Cortex of kidney (tissue), 1 donor: Measurements from ENCODE around the gene PLEKHA1.

Experiments
- DNase-seq: peaks from one replicate; lab custom pipeline; 2025; lab: John Stamatoyannopoulos, UW

Gene PLEKHA1

DNA sequence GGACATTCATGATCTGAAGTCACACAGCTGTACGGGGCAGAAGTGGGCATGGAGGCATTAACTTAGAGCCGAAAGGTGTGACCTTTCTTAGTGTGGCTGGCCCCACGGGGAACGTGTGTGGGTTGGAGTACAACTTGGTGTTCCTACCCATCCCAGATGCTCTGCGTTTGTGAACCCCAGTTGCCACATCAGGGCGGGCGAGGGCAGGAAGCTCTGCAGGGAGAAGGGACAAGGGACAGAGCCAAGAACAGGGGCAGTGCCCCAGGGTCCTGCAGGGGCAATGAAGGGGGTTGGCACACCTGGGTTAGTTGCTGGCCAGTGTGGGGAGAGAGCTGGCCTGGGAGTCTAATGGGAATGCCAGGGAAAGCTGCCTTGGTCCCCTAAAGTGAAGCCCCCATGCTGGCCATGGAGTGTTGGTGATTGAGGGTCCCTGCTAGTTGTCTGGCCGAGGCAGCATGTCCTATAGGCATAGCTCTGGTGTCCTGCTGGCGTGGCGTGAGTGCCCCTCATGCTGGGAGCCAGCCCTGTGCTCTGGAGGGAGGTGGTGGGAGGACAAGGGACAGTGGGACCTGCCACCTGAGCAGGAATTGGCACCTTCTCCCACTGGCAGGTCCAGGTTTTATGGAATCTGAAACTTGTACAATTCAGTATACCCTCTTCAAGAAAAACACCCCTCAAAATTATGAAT, 105.8 kb downstream of the PLEKHA1 start:
- no peak for DNase-seq

DNA sequence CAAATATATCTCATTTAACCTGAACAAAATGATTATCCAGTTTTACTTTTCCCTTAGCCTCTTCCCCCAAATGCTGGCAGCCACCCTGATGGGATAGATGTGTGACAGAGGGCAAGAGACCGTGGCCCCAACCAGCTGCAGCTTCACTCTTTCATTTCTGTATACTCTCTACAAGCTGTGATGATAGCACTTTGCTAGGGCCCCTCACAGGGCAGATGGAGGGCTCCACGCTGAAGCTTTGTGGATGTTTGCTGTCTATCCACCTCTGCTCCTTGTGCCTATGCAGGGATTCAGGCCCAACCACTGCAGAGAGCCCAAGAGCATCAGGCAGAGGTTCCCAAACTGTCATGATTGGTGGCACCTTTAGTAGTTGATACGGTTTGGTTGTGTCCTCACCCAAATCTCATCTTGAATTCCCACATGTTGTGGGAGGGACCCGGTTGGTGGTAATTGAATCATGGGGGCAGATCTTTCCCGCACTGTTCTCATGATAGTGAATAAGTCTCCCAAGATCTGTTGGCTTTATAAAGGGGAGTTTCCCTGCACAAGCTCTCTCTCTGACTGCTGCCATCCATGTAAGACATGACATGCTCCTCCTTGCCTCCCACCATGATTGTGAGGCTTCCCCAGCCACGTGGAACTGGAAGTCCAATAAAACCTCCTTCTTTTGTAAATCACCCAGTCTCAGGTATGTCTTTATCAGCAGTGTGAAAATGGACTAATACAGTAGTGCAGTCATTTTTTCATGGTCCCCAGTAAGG, 107.0 kb downstream of the PLEKHA1 start:
- DNase-seq, result no peak
